ENCODE measurements around the gene GLP2R. TPM values are rescaled to one million over a fixed set of nuclear protein-coding genes. Genes with fewer than 3 reads are reported as not detected.

GLP2R gene
- total and polyA plus RNA-seq, 2 experiments from 2014 or later, result not detected

DNA sequence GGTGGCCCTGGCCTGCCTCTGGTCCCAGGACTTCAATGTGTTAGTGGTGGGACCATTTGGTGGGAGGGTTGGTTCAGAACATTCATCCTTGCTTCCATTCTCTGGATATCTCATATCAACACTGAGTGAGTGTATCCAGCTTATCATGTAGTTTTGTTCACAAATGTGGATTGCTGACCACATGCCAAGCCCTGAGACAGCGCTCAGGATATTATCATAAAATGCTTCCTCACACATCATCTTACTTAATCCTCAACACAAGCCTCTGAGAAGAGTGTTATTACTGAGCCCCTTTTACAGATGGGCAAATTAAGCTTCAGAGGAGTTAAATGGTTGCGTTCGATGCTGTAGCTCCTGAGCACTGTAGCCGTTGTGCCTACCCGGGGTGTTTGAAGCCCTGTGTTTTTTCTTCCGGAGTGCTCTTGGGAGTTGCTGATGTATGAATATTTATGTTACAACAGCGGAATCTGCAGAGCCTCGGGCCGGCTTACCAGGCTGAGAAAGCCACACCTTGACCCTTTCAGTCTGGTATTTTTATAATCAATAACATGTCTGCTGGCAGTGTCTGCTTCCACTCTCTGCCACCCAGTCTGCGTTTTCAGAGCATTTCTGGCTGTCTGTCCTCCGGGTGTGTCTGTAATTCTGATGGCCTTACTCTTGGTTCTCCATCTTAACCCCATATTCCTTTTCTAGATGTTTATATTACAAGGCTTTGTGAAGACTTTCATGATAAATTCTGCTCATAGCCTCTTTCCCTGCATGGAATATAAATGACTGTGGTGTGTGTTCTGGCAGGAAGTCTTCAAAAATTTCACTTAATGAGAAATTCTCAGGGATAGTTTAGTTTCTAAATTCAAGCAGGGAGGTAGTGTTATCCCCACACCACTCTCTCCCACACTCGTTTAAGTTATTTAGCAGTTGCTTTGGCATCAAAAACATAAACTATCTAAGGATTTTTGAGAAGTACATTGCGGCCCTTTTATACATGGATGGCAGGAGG lies 2.9 kb downstream of the GLP2R start:
- H3K27me3 ChIP-seq (replicated peaks; ENCODE audit: insufficient read depth), result 0 out of 2 replicates have a peak, but pooled peaks cover 9% of the 10 kb centered on the region
- WGBS, 2 experiments (ENCODE audit: low coverage in 1 of 2, low lambda C conversion rate in 2 of 2, missing lambda C conversion rate in 2 of 2), result 18 to 22% methylated on average over 13 of the region's 13 CpGs
- no peak overlapping the region for H3K27ac ChIP-seq
- H3K4me1 ChIP-seq (ENCODE audit: insufficient read depth), result no peaks in the 10 kb centered on the region; the same call in 1 of the 2 replicates
- H3K9me2 ChIP-seq (ENCODE audit: insufficient read depth), result no peaks in the 10 kb centered on the region
- no peak overlapping the region for H2AFZ ChIP-seq
- TF ChIP-seq EZH2phosphoT487 (IDR thresholded peaks at IDR 0.05; ENCODE audit: insufficient read depth, low read depth) (no peak), EZH2 (IDR thresholded peaks at IDR 0.05; ENCODE audit: insufficient read depth, poor library complexity, severe bottlenecking) (no peak)
- H3K79me2 ChIP-seq (ENCODE audit: insufficient read depth), result no peaks in the 10 kb centered on the region
- DNase-seq, result no peak
- in situ Hi-C loops (cut with MboI), result no loop called here
- no peaks in the 10 kb centered on the region for H3K9me3 ChIP-seq (ENCODE audit: low read depth)
- no peak overlapping the region for H3K4me3 ChIP-seq
- H4K20me1 ChIP-seq (ENCODE audit: insufficient read depth), result no peaks in the 10 kb centered on the region
- H3K9ac ChIP-seq, result no peak overlapping the region
- H3K36me3 ChIP-seq (ENCODE audit: low read depth), result no peaks in the 10 kb centered on the region
- no peaks in the 10 kb centered on the region for H3F3A ChIP-seq (ENCODE audit: insufficient read depth)
- no peak overlapping the region for H3K4me2 ChIP-seq (ENCODE audit: unreplicated experiment)

- no peaks in the 10 kb centered on the region for H4K20me1 ChIP-seq (ENCODE audit: insufficient read depth)
Observed at GRCh38 chr17:9829343-9829742, 3.6 kb downstream of the GLP2R start.

GRCh38 chr17:9830711-9831110 lies 5.0 kb downstream of the GLP2R start:
- Histone ChIP-seq H2AFZ (no peak overlapping the region), H3K4me1 (ENCODE audit: insufficient read depth) (peaks cover 2% of the 10 kb centered on the region), H4K20me1 (ENCODE audit: insufficient read depth) (no peaks in the 10 kb centered on the region), H3K9me3 (ENCODE audit: low read depth) (no peaks in the 10 kb centered on the region), H3K79me2 (ENCODE audit: insufficient read depth) (no peaks in the 10 kb centered on the region), H3K4me2 (ENCODE audit: unreplicated experiment) (no peak overlapping the region), H3F3A (ENCODE audit: insufficient read depth) (no peaks in the 10 kb centered on the region), H3K9me2 (ENCODE audit: insufficient read depth) (no peaks in the 10 kb centered on the region), H3K36me3 (ENCODE audit: low read depth) (no peaks in the 10 kb centered on the region), H3K4me3 (no peak overlapping the region), H3K27me3 (replicated peaks; ENCODE audit: insufficient read depth) (no peaks in the 10 kb centered on the region), H3K9ac (no peak overlapping the region), H3K27ac (no peak overlapping the region)
- no peak for TF ChIP-seq EZH2phosphoT487 (IDR thresholded peaks at IDR 0.05; ENCODE audit: insufficient read depth, low read depth)
- TF ChIP-seq EZH2 (IDR thresholded peaks at IDR 0.05; ENCODE audit: insufficient read depth, poor library complexity, severe bottlenecking), result no peak
- in situ Hi-C loops (cut with MboI), result no loop called here
- WGBS, 2 experiments (ENCODE audit: low coverage in 1 of 2, low lambda C conversion rate in 2 of 2, missing lambda C conversion rate in 2 of 2), result 76 to 83% methylated on average over 2 of the region's 2 CpGs
- DNase-seq, result no peak

More at GRCh38 chr17:9829343-9829742, 3.6 kb downstream of the GLP2R start:
- Histone ChIP-seq H3K4me2 (ENCODE audit: unreplicated experiment) (no peak overlapping the region), H3K9ac (no peak overlapping the region), H2AFZ (no peak overlapping the region), H3K36me3 (ENCODE audit: low read depth) (no peaks in the 10 kb centered on the region), H3K27ac (no peak overlapping the region), H3K4me1 (ENCODE audit: insufficient read depth) (no peaks in the 10 kb centered on the region; the same call in 1 of the 2 replicates), H3K27me3 (replicated peaks; ENCODE audit: insufficient read depth) (0 out of 2 replicates have a peak, but pooled peaks cover 8% of the 10 kb centered on the region), H3K9me3 (ENCODE audit: low read depth) (no peaks in the 10 kb centered on the region), H3K4me3 (no peak overlapping the region), H3K79me2 (ENCODE audit: insufficient read depth) (no peaks in the 10 kb centered on the region), H3F3A (ENCODE audit: insufficient read depth) (no peaks in the 10 kb centered on the region), H3K9me2 (ENCODE audit: insufficient read depth) (no peaks in the 10 kb centered on the region)
- in situ Hi-C loops (cut with MboI), result no loop called here
- DNase-seq, result no peak
- no peak for TF ChIP-seq EZH2phosphoT487 (IDR thresholded peaks at IDR 0.05; ENCODE audit: insufficient read depth, low read depth)
- no peak for TF ChIP-seq EZH2 (IDR thresholded peaks at IDR 0.05; ENCODE audit: insufficient read depth, poor library complexity, severe bottlenecking)
- 74% methylated on average over 2 of the region's 2 CpGs for WGBS, 2 experiments (ENCODE audit: low coverage in 1 of 2, low lambda C conversion rate in 2 of 2, missing lambda C conversion rate in 2 of 2)

DNA sequence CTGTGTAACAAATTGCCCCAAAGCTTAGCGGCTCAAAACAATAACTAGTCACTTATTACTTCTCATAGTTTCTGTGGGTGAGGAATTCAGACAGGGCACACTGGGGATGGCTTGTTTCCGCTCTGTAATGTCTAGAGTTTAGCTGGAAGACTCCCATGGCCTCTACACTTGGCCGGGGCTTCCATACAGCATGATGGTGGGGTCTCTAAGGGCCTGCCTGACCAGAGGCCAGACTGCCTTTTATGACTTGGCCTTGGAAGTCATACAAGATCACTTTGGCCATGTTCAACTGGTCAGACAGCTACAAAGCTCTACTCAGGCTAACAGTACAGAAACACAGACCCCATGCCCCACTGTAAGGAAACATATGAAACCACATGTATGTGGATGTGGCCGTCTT lies 8.2 kb downstream of the GLP2R start:
- H3K4me2 ChIP-seq (ENCODE audit: unreplicated experiment), result no peak overlapping the region

More for the DNA sequence above, 8.2 kb downstream of the GLP2R start:
- Histone ChIP-seq H3K36me3 (ENCODE audit: low read depth) (no peaks in the 10 kb centered on the region), H3K4me3 (no peak overlapping the region), H3K27ac (no peak overlapping the region), H3K4me1 (ENCODE audit: insufficient read depth) (peaks cover 26% of the 10 kb centered on the region), H3F3A (ENCODE audit: insufficient read depth) (no peaks in the 10 kb centered on the region), H2AFZ (no peak overlapping the region), H3K27me3 (replicated peaks; ENCODE audit: insufficient read depth) (no peaks in the 10 kb centered on the region), H3K9me3 (ENCODE audit: low read depth) (no peaks in the 10 kb centered on the region), H3K9ac (no peak overlapping the region), H3K79me2 (ENCODE audit: insufficient read depth) (no peaks in the 10 kb centered on the region), H3K9me2 (ENCODE audit: insufficient read depth) (no peaks in the 10 kb centered on the region), H4K20me1 (ENCODE audit: insufficient read depth) (no peaks in the 10 kb centered on the region)
- TF ChIP-seq EZH2 (IDR thresholded peaks at IDR 0.05; ENCODE audit: insufficient read depth, poor library complexity, severe bottlenecking) (no peak), EZH2phosphoT487 (IDR thresholded peaks at IDR 0.05; ENCODE audit: insufficient read depth, low read depth) (no peak)
- in situ Hi-C loops (cut with MboI), result no loop called here
- 62 to 72% methylated on average over 4 of the region's 4 CpGs for WGBS, 2 experiments (ENCODE audit: low coverage in 1 of 2, low lambda C conversion rate in 2 of 2, missing lambda C conversion rate in 2 of 2)
- no peak for DNase-seq

Data from GM23248 (cell line).